Peyer's patch (tissue), 4 donors: ENCODE results near the gene PRM3. TPM values are rescaled to one million over a fixed set of nuclear protein-coding genes. Genes with fewer than 3 reads are reported as not detected.
A peak's percentile ranks its signal among the peaks of the same experiment; 100 is the strongest.

Experiments
- DNase-seq, 3 donors: peaks; one replicate each; pipeline ENCODE4 v3.0.0-alpha.2; 2017 to 2019
- H3K27ac ChIP-seq, 4 donors: fragments of 200-600 bp; sonication (generic); one replicate each; pipeline ENCODE4 v1.5.1; 2016 to 2019
- H3K27me3 ChIP-seq, 2 donors: fragments of 200-600 bp; sonication (generic); one replicate each; pipeline ENCODE4 v1.5.1; 2019
- H3K36me3 ChIP-seq, 3 donors: fragments of 200-600 bp; sonication (generic); one replicate each; pipeline ENCODE4 v1.5.1; 2016 to 2019
- H3K4me1 ChIP-seq, 4 donors: fragments of 200-600 bp; sonication (generic); one replicate each; pipeline ENCODE4 v1.5.1; 2016 to 2019
- H3K4me3 ChIP-seq, 4 donors: fragments of 200-600 bp; sonication (generic); 1 replicate in 3 of 4; 2 replicates in 1 of 4; pipeline ENCODE4 v1.5.1; 2016 to 2019; ENCODE audit warnings: mild to moderate bottlenecking in 1 of 4
- H3K9me3 ChIP-seq, 4 donors: fragments of 200-600 bp; sonication (generic); one replicate each; pipeline ENCODE4 v1.5.1; 2016 to 2019; ENCODE audit warnings: mild to moderate bottlenecking in 1 of 4
- POLR2A ChIP-seq, 2 donors: fragments of 450-650 bp; IDR thresholded peaks; one replicate each; pipeline ENCODE4 v1.5.1; 2017; ENCODE audit warnings: antibody characterized with exemption in 2 of 2, mild to moderate bottlenecking in 2 of 2, moderate library complexity in 2 of 2
- total RNA-seq, 4 donors: library from RNA; depleted of rRNA; stranded (reverse); fragments of >200 nt; gene quantifications; one replicate each; pipeline ENCODE4 v1.1.0, GENCODE V29; 2016
- TF ChIP-seq, protein P1 (sequence below), 6 experiments: fragments of 450-650 bp in 4 of 6; fragments of 200-600 bp in 2 of 6; sonication (generic) in 1 of 6; IDR thresholded peaks; one replicate each; pipeline ENCODE4 v1.5.1; 2017 to 2019; ENCODE audit warnings: antibody characterized with exemption in 6 of 6, mild to moderate bottlenecking in 3 of 6, moderate library complexity in 1 of 6

PRM3 gene
- total RNA-seq, 4 donors from 2014 or later = not detected

DNA sequence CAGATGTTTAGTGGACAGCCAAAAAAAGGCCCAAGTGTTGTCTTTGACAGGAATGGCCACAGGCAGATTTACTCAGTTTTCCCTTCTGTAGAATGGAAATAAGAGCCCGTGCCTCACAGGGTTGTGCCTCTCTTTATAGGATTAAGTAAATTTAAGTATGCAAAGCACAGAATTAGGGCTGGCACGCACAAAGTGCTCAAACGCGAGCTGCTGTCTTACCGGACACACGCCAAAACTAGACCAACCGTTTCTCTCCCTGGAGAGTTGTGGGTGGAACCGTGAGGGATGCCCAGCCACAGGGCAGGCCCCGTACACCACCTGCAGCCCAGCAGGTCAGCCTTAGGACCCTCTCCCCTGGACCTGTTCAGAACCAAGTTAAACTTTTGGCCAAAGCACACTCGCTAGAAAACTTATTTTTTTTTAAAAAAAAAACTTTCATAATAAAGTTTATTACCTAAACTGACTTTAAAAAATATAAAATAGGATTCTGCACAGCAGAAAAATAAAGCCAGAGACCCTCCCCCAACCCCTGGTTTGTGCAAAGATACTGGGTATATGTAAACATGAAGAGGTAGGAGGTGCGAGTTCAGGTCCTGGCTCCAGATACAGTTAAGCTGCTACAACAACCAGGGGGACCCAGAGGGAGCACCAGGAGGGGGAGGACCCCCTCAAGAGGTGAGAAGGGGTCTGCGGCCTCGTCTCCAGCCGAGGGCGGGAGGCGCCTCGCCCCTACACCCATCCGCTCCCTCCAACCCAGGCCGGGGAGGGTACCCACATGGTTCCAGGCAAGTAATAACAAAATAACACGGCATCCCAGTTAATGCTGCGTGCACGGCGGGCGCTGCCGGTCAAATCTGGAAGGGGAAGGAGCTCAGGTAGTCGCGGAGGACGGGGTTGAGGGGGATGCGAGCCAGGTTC is 19.2 kb downstream of the PRM3 start:
- H3K4me3 ChIP-seq = peak overlapping the region; percentile 83 to 99 (median 97)
- peak overlapping the region; percentile 98 to 99 (median 98) for H3K27ac ChIP-seq
- H3K9me3 ChIP-seq = no peaks in the 10 kb centered on the region
- H3K27me3 ChIP-seq = no peaks in the 10 kb centered on the region
- H3K4me1 ChIP-seq = peaks cover 3 to 39% (median 12%) of the 10 kb centered on the region in 4 donors
- TF ChIP-seq, protein P1, sequence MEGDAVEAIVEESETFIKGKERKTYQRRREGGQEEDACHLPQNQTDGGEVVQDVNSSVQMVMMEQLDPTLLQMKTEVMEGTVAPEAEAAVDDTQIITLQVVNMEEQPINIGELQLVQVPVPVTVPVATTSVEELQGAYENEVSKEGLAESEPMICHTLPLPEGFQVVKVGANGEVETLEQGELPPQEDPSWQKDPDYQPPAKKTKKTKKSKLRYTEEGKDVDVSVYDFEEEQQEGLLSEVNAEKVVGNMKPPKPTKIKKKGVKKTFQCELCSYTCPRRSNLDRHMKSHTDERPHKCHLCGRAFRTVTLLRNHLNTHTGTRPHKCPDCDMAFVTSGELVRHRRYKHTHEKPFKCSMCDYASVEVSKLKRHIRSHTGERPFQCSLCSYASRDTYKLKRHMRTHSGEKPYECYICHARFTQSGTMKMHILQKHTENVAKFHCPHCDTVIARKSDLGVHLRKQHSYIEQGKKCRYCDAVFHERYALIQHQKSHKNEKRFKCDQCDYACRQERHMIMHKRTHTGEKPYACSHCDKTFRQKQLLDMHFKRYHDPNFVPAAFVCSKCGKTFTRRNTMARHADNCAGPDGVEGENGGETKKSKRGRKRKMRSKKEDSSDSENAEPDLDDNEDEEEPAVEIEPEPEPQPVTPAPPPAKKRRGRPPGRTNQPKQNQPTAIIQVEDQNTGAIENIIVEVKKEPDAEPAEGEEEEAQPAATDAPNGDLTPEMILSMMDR (IDR thresholded peaks at IDR 0.05) = no peak
- no peak for TF ChIP-seq POLR2A (IDR thresholded peaks at IDR 0.05)
- peak in 1 of 3 donors; percentile 52 for DNase-seq
- H3K36me3 ChIP-seq = no peaks in the 10 kb centered on the region

DNA sequence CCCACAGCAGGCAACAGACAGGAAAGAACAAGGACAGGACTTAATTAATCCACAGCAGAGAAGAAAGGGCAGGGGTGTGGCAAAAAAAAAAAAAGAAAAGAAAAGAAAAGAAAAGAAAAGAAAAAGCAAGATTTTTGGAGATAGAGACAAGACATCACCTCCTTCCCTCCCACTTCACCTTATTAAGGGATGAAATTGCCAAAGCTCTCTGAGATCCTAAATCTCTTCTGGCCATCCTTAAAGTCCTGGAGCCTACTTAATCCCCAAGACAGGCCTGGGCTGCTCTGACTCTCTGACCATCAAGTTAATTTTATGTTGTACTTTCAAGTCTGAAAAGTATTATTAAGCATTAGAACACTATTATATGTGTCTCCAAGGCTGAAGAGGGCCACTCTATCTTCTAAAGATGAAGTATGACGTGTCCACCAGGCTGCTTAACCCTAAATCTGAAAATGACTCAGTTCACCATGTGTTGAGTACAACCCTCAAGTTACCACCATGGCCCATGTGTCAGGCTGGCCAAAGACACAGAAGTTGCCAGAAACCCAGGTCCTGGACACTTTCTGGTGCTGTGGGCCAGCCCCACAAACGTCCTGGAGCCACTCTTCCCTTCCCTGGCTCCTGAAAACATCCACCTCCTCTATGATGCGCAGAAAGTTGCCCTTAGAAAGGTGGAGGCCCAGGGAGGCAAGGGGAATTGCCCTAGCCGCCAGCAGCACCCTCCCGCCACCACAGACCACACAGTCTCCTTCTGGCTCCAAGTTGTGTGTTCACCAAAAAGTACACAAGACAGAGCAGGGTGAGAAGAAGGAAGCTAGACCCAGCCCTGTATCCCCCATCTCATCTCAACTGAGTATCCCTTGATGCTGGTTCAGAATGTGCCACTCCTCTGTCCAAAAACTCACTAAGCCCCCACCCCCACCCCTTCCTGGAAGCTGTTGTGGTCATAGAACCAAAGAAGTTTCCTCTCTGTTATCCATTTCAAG is 20.1 kb downstream of the PRM3 start:
- peak overlapping the region; percentile 77 to 99 (median 98) for H3K27ac ChIP-seq
- H3K4me3 ChIP-seq = peak overlapping the region in 3 of 4 donors; percentile 83 to 99 (median 97)
- H3K4me1 ChIP-seq = peaks cover 0 to 30% (median 6%) of the 10 kb centered on the region in 4 donors
- TF ChIP-seq POLR2A (IDR thresholded peaks at IDR 0.05) = no peak
- TF ChIP-seq, protein P1 (IDR thresholded peaks at IDR 0.05) = no peak
- no peaks in the 10 kb centered on the region for H3K36me3 ChIP-seq
- peak in 1 of 3 donors; percentile 63 for DNase-seq
- H3K9me3 ChIP-seq = no peaks in the 10 kb centered on the region
- no peaks in the 10 kb centered on the region for H3K27me3 ChIP-seq

DNA sequence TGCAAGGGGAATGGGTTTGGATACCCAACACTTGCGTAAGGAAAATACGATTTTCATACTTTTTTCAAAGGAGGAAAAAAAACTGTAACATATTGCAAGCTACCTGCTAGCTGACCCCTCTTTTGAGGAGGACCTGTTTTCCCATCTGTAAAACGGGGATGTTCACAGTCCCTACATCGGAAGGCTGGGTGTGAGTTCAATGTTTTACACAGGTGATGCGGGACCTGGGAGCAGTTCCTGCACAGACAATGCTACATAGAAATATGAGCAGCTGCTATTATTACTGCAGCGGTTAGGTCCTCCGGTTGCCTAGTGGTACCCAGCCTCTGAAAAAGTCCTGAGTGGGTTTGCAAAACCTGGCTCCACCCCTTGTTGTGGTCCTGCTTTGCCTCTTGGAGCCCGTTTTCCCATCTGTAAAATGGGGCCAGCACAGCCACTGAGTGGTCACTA is 20.9 kb downstream of the PRM3 start:
- Histone ChIP-seq H3K4me3 (peak overlapping the region in 1 of 4 donors; percentile 83), H3K4me1 (peaks cover 0 to 23% (median 6%) of the 10 kb centered on the region in 4 donors), H3K27ac (peak overlapping the region; percentile 16 to 99 (median 46)), H3K27me3 (no peaks in the 10 kb centered on the region), H3K9me3 (no peaks in the 10 kb centered on the region), H3K36me3 (no peaks in the 10 kb centered on the region)
- DNase-seq = no peak
- TF ChIP-seq, protein P1 (IDR thresholded peaks at IDR 0.05) = no peak
- peak in 1 of 2 donors; percentile 1 for TF ChIP-seq POLR2A (IDR thresholded peaks at IDR 0.05)

DNA sequence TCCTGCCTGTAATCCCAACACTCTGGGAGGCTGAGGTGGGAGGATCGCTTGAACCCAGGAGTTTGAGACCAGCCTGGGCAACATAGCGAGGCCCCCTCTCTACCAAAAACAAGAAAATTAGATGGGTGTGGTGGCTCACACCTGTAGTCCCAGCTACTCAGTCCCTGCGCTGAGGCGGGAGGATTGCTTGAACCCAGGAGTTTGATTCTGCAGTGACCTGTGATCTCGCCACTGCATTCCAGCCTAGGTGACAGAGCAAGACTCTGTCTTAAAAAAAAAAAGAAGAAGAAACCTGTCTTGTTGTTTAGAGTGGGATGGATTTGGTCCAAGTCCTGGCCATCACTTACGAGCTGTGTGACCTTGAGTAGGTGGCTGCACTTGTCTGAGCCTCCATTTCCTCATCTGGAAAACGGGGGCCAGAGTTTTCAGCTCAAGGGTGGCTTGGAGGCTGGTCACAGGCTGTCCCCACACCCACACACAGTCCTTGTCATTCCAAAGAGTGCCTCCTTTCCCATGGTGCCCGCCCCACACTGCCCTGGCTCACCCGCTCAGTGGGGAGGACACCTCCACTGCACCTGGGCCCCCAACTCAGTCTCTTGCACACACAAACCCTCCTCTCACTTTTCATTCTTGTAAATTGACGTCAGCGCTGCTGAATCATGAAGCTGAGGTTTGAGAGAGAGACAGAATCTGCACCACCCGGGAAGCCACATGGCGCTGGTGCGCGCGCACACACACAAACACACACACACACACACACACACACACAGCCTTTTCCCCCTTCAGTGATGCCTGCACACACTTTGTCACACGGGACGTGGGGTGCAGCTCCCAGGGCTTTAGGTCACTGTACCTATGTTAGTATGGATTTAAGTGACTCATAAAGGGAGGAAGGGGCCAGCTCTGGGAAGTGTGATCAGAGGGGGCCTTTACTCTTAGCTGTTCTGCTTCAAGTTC is 21.6 kb downstream of the PRM3 start:
- Histone ChIP-seq H3K27me3 (no peaks in the 10 kb centered on the region), H3K27ac (peak overlapping the region in 3 of 4 donors; percentile 42 to 99 (median 71)), H3K4me1 (peaks cover 0 to 16% (median under 1%) of the 10 kb centered on the region in 4 donors), H3K9me3 (no peaks in the 10 kb centered on the region), H3K36me3 (no peaks in the 10 kb centered on the region), H3K4me3 (peak overlapping the region in 2 of 4 donors; percentile 16 to 83)
- TF ChIP-seq, protein P1 (IDR thresholded peaks at IDR 0.05) = no peak
- TF ChIP-seq POLR2A (IDR thresholded peaks at IDR 0.05) = peak; percentile 10 to 28
- peak in 2 of 3 donors; percentile 73 to 85 for DNase-seq
